Measurements from ENCODE around the gene ADPRM. TPM values are rescaled to one million over a fixed set of nuclear protein-coding genes. Genes with fewer than 3 reads are reported as not detected.

ADPRM gene
- total and polyA plus RNA-seq, 5 donors, result 4.4 to 7.8 (median 5.1) TPM

- Histone ChIP-seq H3K27ac (ENCODE audit: low read length) (no peak overlapping the region), H3K4me3 (ENCODE audit: low read length) (no peak overlapping the region), H3K4me1 (ENCODE audit: control insufficient read depth, insufficient read depth, low read length) (no peaks in the 10 kb centered on the region), H3K27me3 (ENCODE audit: control insufficient read depth, insufficient read depth) (no peaks in the 10 kb centered on the region), H3K9me3 (ENCODE audit: control insufficient read depth, low read length) (no peaks in the 10 kb centered on the region)
- intact Hi-C loops (cut with DNase I), result loop anchor here in 3 of 4 donors (5.0 to 10.0 kb wide), 2 partner anchors 103 to 105 kb away; no protein-coding TSS in a partner anchor
- ATAC-seq (no peak), DNase-seq (no peak)
- WGBS, result 82% methylated on average over 5 of the region's 5 CpGs
Measured at GRCh38 chr17:10739386-10739785, 42.0 kb downstream of the ADPRM start.

- H3K27ac ChIP-seq (ENCODE audit: low read length), result no peak overlapping the region
- no peaks in the 10 kb centered on the region for H3K27me3 ChIP-seq (ENCODE audit: control insufficient read depth, insufficient read depth)
- no peak for DNase-seq
- ATAC-seq, result no peak
- no peaks in the 10 kb centered on the region for H3K4me1 ChIP-seq (ENCODE audit: control insufficient read depth, insufficient read depth, low read length)
- H3K4me3 ChIP-seq (ENCODE audit: low read length), result no peak overlapping the region
- H3K9me3 ChIP-seq (ENCODE audit: control insufficient read depth, low read length), result no peaks in the 10 kb centered on the region
- WGBS, result 85% methylated on average over 10 of the region's 10 CpGs
- intact Hi-C loops (cut with DNase I), result no loop called here
Measured at GRCh38 chr17:10741416-10742135, 44.2 kb downstream of the ADPRM start.

GRCh38 chr17:10742431-10742830, 45.0 kb downstream of the ADPRM start:
- no peak overlapping the region for H3K4me3 ChIP-seq (ENCODE audit: low read length)
- DNase-seq (no peak), ATAC-seq (no peak)
- H3K27me3 ChIP-seq (ENCODE audit: control insufficient read depth, insufficient read depth), result no peaks in the 10 kb centered on the region
- no peaks in the 10 kb centered on the region for H3K4me1 ChIP-seq (ENCODE audit: control insufficient read depth, insufficient read depth, low read length)
- no peak overlapping the region for H3K27ac ChIP-seq (ENCODE audit: low read length)
- H3K9me3 ChIP-seq (ENCODE audit: control insufficient read depth, low read length), result no peaks in the 10 kb centered on the region
- 92% methylated on average over 6 of the region's 6 CpGs for WGBS
- intact Hi-C loops (cut with DNase I), result no loop called here

- H3K27me3 ChIP-seq (ENCODE audit: control insufficient read depth, insufficient read depth), result no peaks in the 10 kb centered on the region
- DNase-seq, result no peak
- ATAC-seq, result peak; percentile 45 to 51
- no peaks in the 10 kb centered on the region for H3K9me3 ChIP-seq (ENCODE audit: control insufficient read depth, low read length)
- no peak overlapping the region for H3K4me3 ChIP-seq (ENCODE audit: low read length)
- intact Hi-C loops (cut with DNase I), result no loop called here
- no peak overlapping the region for H3K27ac ChIP-seq (ENCODE audit: low read length)
- H3K4me1 ChIP-seq (ENCODE audit: control insufficient read depth, insufficient read depth, low read length), result no peaks in the 10 kb centered on the region
- WGBS, result 58% methylated on average over 8 of the region's 8 CpGs
Measured at GRCh38 chr17:10743316-10744009, 46.1 kb downstream of the ADPRM start.

- H3K27ac ChIP-seq (ENCODE audit: low read length), result no peak overlapping the region
- H3K9me3 ChIP-seq (ENCODE audit: control insufficient read depth, low read length), result no peaks in the 10 kb centered on the region
- ATAC-seq (no peak), DNase-seq (no peak)
- intact Hi-C loops (cut with DNase I), result no loop called here
- H3K4me3 ChIP-seq (ENCODE audit: low read length), result no peak overlapping the region
- WGBS, result 40% methylated on average over 7 of the region's 7 CpGs
- H3K27me3 ChIP-seq (ENCODE audit: control insufficient read depth, insufficient read depth), result no peaks in the 10 kb centered on the region
- no peaks in the 10 kb centered on the region for H3K4me1 ChIP-seq (ENCODE audit: control insufficient read depth, insufficient read depth, low read length)
Measured at GRCh38 chr17:10744501-10745000, 47.2 kb downstream of the ADPRM start.

GRCh38 chr17:10745231-10745630, 47.8 kb downstream of the ADPRM start:
- intact Hi-C loops (cut with DNase I), result no loop called here
- no peaks in the 10 kb centered on the region for H3K4me1 ChIP-seq (ENCODE audit: control insufficient read depth, insufficient read depth, low read length)
- no peaks in the 10 kb centered on the region for H3K9me3 ChIP-seq (ENCODE audit: control insufficient read depth, low read length)
- H3K27ac ChIP-seq (ENCODE audit: low read length), result no peak overlapping the region
- no peaks in the 10 kb centered on the region for H3K27me3 ChIP-seq (ENCODE audit: control insufficient read depth, insufficient read depth)
- ATAC-seq (no peak), DNase-seq (no peak)
- H3K4me3 ChIP-seq (ENCODE audit: low read length), result no peak overlapping the region
- 51% methylated on average over 6 of the region's 6 CpGs for WGBS

GRCh38 chr17:10748531-10749181, 51.3 kb downstream of the ADPRM start:
- H3K4me1 ChIP-seq (ENCODE audit: control insufficient read depth, insufficient read depth, low read length), result no peaks in the 10 kb centered on the region
- intact Hi-C loops (cut with DNase I), result no loop called here
- H3K4me3 ChIP-seq (ENCODE audit: low read length), result no peak overlapping the region
- no peaks in the 10 kb centered on the region for H3K9me3 ChIP-seq (ENCODE audit: control insufficient read depth, low read length)
- ATAC-seq (peak in 1 of 2 donors; percentile 35), DNase-seq (no peak)
- H3K27me3 ChIP-seq (ENCODE audit: control insufficient read depth, insufficient read depth), result no peaks in the 10 kb centered on the region
- H3K27ac ChIP-seq (ENCODE audit: low read length), result no peak overlapping the region
- WGBS, result 47% methylated on average over 9 of the region's 9 CpGs

- ATAC-seq (no peak), DNase-seq (no peak)
- Histone ChIP-seq H3K4me1 (ENCODE audit: control insufficient read depth, insufficient read depth, low read length) (no peaks in the 10 kb centered on the region), H3K27me3 (ENCODE audit: control insufficient read depth, insufficient read depth) (no peaks in the 10 kb centered on the region), H3K27ac (ENCODE audit: low read length) (no peak overlapping the region), H3K4me3 (ENCODE audit: low read length) (no peak overlapping the region), H3K9me3 (ENCODE audit: control insufficient read depth, low read length) (no peaks in the 10 kb centered on the region)
- 84% methylated on average over 4 of the region's 4 CpGs for WGBS
- intact Hi-C loops (cut with DNase I), result no loop called here
Measured at GRCh38 chr17:10750210-10750609, 52.8 kb downstream of the ADPRM start.

GRCh38 chr17:10751563-10751962, 54.2 kb downstream of the ADPRM start:
- intact Hi-C loops (cut with DNase I), result no loop called here
- WGBS, result 79% methylated on average over 3 of the region's 3 CpGs

GRCh38 chr17:10752696-10753095, 55.3 kb downstream of the ADPRM start:
- no peak overlapping the region for H3K27ac ChIP-seq (ENCODE audit: low read length)
- ATAC-seq, result no peak
- intact Hi-C loops (cut with DNase I), result no loop called here

More at GRCh38 chr17:10751563-10751962, 54.2 kb downstream of the ADPRM start:
- DNase-seq (no peak), ATAC-seq (no peak)
- Histone ChIP-seq H3K4me3 (ENCODE audit: low read length) (no peak overlapping the region), H3K27me3 (ENCODE audit: control insufficient read depth, insufficient read depth) (no peaks in the 10 kb centered on the region), H3K9me3 (ENCODE audit: control insufficient read depth, low read length) (no peaks in the 10 kb centered on the region), H3K27ac (ENCODE audit: low read length) (no peak overlapping the region), H3K4me1 (ENCODE audit: control insufficient read depth, insufficient read depth, low read length) (no peaks in the 10 kb centered on the region)

GRCh38 chr17:10754109-10754508, 56.7 kb downstream of the ADPRM start:
- Histone ChIP-seq H3K9me3 (ENCODE audit: control insufficient read depth, low read length) (no peaks in the 10 kb centered on the region), H3K27ac (ENCODE audit: low read length) (no peak overlapping the region), H3K4me3 (ENCODE audit: low read length) (no peak overlapping the region), H3K4me1 (ENCODE audit: control insufficient read depth, insufficient read depth, low read length) (no peaks in the 10 kb centered on the region), H3K27me3 (ENCODE audit: control insufficient read depth, insufficient read depth) (no peaks in the 10 kb centered on the region)
- 31% methylated on average over 2 of the region's 2 CpGs for WGBS
- intact Hi-C loops (cut with DNase I), result no loop called here
- ATAC-seq (no peak), DNase-seq (peak in 2 of 3 donors; percentile 59 to 62)

More at GRCh38 chr17:10752696-10753095, 55.3 kb downstream of the ADPRM start:
- Histone ChIP-seq H3K4me3 (ENCODE audit: low read length) (no peak overlapping the region), H3K4me1 (ENCODE audit: control insufficient read depth, insufficient read depth, low read length) (no peaks in the 10 kb centered on the region), H3K27me3 (ENCODE audit: control insufficient read depth, insufficient read depth) (no peaks in the 10 kb centered on the region), H3K9me3 (ENCODE audit: control insufficient read depth, low read length) (no peaks in the 10 kb centered on the region)
- WGBS, result 84% methylated on average over 10 of the region's 10 CpGs
- DNase-seq, result no peak
